ENCODE measurements around the gene SLC18A3. TPM values are rescaled to one million over a fixed set of nuclear protein-coding genes. Genes with fewer than 3 reads are reported as not detected.

SLC18A3 gene
- total RNA-seq, 1 experiment from 2014 or later, result not detected

DNA sequence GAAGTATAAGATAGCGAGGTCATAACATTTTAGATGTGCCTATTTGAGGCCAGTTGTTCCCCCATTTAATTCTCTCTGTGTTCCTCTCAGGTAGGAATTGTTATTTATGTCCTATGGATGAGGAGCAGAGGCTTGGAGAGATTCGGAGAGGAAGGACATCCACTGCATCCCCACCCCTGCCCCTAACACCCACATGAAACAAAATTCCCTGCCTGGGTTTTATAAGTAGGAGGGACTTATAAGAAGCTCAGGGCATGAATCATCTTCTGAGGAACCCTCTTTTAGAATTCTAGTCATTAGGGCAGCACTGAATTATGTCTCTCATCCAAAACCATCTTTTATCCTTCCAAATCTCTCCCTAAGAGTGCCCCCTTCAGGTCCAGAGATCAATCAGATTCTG lies 8.7 kb downstream of the SLC18A3 start:
- in situ Hi-C loops (cut with HindIII; ENCODE audit: low pct_unique_long_range_greater_than_20kb, low sequenced_read_pairs), result no loop called here
- no peak for DNase-seq (ENCODE audit: low read depth, low spot score)

DNA sequence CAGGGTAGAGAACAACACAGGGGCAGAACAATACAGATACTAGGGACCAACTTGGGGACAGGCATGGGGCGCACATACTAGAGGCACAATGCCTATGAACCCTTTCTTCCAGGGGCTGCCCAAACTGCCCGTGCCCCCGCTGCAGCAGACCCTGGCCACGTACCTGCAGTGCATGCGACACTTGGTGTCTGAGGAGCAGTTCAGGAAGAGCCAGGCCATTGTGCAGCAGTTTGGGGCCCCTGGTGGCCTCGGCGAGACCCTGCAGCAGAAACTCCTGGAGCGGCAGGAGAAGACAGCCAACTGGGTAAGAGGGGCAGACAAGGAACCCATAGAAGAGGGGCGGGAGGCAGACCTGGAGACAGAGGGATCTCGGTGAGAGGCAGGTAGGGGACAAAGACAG lies 9.5 kb downstream of the SLC18A3 start:
- in situ Hi-C loops (cut with HindIII; ENCODE audit: low pct_unique_long_range_greater_than_20kb, low sequenced_read_pairs), result no loop called here
- no peak for DNase-seq (ENCODE audit: low read depth, low spot score)

DNA sequence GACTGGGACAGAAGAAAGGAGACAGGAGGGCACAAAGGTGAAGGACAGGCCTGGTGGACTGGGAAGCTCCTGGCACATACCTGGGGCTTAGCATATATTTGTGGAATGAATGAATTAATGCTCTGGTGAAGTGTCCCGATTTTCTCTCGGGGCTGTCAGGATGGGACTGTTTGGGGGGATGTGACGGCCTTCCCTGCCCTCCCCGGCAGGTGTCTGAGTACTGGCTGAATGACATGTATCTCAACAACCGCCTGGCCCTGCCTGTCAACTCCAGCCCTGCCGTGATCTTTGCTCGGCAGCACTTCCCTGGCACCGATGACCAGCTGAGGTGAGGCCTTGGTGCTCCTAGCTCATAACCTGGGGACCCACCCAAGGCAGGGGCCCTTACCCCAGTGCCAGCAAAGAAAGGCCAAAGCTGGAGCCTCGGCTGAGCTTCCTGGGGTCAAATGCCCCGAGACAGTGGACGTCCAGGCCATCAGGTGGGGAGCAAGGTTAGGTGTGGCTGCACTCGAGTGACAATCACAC lies 10.2 kb downstream of the SLC18A3 start:
- no peak for DNase-seq (ENCODE audit: low read depth, low spot score)
- in situ Hi-C loops (cut with HindIII; ENCODE audit: low pct_unique_long_range_greater_than_20kb, low sequenced_read_pairs), result no loop called here

DNA sequence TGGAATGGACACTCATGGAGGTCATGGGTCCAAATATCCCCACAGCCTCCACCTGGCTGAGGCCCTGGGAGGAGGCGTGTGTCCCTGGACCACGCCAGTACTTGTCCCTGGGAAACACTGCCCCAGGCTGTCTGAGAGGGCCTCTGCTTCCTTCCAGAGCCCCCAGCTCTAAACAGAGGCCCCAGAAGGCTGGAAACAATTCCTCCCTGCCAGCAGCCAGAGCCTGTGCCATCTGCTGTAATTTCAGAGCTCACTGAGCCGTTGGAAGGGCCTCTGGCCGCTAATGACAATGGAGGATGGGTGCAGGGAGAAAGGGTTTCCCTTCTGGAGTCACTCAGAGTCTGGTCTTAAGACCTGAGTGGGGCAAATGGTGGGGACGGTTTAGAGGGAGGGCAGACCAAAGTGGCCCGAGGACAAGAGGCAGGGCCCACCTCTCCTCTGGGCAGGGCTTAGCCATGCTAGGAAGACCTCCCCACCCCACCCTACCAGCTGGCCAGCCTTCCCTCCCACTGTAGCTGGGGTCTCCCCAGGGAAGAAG lies 10.8 kb downstream of the SLC18A3 start:
- in situ Hi-C loops (cut with HindIII; ENCODE audit: low pct_unique_long_range_greater_than_20kb, low sequenced_read_pairs), result no loop called here
- no peak for DNase-seq (ENCODE audit: low read depth, low spot score)

DNA sequence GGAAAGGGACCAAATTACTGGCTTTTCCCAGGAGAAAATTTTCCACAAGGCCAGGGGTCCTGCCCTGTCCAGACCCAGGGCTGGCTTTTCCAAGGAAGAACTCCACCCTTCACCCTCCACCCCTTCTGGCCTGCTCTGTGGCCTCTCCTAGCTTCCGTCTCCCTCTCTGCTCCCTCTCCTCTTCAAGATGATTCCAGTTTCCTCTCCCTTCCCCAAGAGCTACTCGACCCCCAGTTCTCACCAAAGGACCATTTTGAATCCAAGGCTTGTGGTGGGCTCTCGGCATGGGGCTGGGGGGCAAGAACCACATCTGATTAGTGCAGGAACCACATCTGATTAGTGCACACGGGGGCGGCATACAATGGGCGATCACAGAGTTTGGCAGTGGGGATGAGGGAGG lies 11.5 kb downstream of the SLC18A3 start:
- in situ Hi-C loops (cut with HindIII; ENCODE audit: low pct_unique_long_range_greater_than_20kb, low sequenced_read_pairs), result no loop called here
- no peak for DNase-seq (ENCODE audit: low read depth, low spot score)

DNA sequence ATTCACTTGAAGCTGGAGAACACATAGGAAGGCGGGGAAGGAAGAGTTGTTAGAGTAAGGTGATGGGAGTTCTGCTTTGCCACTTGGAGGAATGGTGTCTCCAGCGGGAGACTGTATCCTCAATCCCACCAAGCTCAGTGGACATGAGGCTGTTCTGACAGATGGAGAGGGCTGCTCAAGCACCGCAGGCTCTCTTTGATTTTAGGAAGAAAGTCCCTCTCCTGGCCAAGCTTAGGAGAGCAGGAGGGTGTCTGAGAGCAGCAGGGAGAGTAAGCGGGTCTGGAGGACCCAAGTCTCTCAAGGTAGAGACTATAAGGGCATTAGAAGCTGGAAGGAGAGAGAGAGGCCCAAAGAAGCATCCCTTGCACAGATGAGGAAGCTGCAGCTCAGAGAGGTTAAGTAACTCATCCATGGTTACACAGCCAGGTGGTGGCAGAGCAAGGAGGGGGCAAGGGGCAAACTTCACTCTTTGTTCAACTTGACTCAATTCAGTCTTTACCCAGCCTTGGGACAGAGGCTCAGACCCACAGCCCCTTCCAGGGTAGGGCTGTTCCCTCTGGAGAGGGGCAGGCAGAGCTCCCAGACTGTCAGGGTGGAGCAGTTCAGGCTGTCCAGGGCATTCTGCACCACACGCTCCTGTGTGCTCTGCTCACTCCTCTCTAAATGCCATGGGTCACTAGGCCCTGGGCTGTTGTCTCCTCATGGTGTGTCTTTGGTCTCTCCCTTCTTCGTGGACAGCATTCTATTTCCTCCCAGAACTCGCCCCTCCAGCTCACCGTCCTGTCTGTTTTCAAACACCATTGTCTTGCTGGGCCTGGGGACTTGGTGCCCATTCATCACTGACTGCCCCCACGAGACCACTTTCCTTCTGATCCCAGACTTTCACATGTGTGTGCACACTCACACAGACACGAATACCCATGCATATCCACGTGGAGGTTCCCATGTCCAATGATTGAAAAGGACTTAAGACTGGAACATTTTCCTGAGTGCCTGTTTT lies 12.6 kb downstream of the SLC18A3 start:
- in situ Hi-C loops (cut with HindIII; ENCODE audit: low pct_unique_long_range_greater_than_20kb, low sequenced_read_pairs), result no loop called here
- no peak for DNase-seq (ENCODE audit: low read depth, low spot score)

DNA sequence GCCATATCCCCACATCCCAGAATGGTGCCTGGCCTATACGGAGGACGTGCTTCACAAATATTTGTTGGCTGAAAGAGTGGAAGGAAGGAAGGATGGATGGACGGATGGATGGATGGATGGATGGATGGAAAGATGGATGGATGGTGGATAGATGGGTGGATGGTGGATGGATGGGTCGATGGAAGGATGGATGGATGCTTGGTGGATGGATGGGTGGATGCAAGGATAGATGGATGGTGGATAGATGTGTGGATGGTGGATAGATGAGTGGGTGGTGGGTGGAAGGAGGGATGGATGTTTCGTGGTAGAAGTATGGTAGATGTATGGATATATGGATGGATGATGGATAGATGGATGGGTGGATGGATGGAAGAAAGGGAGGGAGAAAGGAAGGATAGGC lies 14.5 kb downstream of the SLC18A3 start:
- DNase-seq (ENCODE audit: low read depth, low spot score), result no peak
- in situ Hi-C loops (cut with HindIII; ENCODE audit: low pct_unique_long_range_greater_than_20kb, low sequenced_read_pairs), result no loop called here

DNA sequence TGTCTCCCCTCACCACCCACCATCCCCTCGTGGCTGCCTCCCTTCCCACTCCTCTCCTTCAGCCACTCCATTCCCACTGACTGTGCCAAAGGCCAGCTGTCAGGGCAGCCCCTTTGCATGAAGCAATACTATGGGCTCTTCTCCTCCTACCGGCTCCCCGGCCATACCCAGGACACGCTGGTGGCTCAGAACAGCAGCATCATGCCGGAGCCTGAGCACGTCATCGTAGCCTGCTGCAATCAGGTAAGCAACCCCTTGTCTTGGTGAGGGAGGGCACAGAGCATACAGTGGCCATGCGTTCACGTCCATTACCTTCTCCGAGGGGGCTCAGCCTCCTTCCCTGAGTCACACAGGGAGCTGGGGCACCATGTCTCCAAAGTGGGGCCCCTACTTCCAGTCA lies 15.3 kb downstream of the SLC18A3 start:
- in situ Hi-C loops (cut with HindIII; ENCODE audit: low pct_unique_long_range_greater_than_20kb, low sequenced_read_pairs), result no loop called here
- no peak for DNase-seq (ENCODE audit: low read depth, low spot score)

DNA sequence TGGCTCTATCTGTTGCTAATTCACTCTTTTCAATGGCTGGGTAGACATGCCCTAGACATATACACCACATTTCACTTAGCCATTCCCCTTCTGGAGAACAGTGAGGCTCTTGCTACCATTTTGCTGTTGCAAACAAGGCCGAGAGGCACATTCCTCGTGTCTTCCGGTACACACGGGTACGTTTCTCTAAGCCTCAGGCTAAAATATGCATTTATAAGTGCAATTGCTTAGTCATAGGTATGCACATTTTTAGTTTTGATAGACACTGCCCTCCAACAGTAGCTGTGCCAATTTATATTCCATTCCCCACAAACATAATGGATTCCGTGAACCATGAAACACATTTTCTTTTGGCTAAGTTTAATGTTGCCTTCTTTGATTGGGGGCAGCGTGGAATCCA lies 16.9 kb downstream of the SLC18A3 start:
- in situ Hi-C loops (cut with HindIII; ENCODE audit: low pct_unique_long_range_greater_than_20kb, low sequenced_read_pairs), result no loop called here
- DNase-seq (ENCODE audit: low read depth, low spot score), result no peak

DNA sequence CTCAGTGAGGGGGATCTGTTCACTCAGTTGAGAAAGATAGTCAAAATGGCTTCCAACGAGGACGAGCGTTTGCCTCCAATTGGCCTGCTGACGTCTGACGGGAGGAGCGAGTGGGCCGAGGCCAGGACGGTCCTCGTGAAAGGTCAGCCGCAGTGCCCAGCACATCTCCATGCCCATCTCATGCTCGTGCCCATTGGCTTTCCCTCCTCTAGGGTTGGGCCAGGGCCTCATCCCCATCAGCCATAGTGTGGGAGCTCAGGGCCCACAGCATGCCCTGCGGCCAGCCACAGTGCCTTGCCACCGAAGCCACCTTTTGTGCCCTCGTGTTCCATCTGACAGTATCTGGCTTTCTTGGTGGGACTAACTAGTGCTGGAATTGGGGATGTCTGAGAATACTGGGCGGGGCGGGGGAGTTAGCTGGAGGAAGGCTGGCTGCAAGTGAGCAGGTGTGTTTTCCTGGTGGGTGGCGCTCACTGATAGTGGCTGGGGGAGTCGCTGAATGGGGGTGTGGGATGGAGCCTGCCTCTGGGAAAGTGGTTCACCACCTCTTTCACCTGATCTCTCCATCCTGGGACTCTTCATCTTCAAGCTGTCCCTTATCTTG lies 17.6 kb downstream of the SLC18A3 start:
- in situ Hi-C loops (cut with HindIII; ENCODE audit: low pct_unique_long_range_greater_than_20kb, low sequenced_read_pairs), result no loop called here
- no peak for DNase-seq (ENCODE audit: low read depth, low spot score)

DNA sequence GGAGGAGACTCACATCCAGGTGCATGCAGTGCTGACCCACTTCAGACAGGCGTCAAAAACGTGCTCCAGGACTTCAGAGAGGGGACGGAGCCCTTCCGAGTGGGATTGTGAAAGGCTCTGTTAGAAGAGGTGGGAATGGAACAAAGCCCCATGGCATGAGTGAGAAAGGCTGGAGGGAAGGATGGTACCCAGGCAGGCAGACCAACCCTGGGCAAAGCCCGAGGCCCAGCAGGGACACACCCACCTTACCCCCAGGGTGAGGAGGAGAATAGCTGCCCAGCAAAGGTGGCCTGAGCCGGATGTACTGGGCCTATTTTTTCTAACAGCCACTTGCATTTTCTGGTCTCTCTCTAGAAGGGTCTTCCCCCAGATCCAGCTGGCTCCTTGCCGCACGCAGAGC lies 18.5 kb downstream of the SLC18A3 start:
- no peak for DNase-seq (ENCODE audit: low read depth, low spot score)
- in situ Hi-C loops (cut with HindIII; ENCODE audit: low pct_unique_long_range_greater_than_20kb, low sequenced_read_pairs), result no loop called here

DNA sequence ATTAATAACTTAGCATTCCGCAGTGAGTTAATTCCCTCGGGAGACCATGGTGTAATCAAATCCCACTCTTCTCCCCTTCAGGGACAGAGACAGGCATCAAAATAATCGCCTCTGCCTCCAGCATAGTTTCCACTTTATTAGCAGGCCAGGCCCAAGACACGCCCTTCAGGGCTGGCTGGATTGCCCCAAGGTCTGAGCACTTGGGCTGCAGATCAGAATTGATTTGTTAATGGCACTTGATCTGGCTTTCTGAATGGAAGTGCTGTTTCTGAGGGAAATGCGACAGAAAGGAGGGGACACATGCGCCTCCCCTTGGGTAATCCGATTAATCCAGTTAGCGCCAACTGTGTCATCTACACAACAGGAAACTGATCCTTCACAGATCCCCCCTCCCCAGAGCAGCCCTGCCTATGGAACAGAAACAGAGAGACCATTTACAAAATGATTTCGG lies 19.3 kb downstream of the SLC18A3 start:
- DNase-seq (ENCODE audit: low read depth, low spot score), result no peak
- in situ Hi-C loops (cut with HindIII; ENCODE audit: low pct_unique_long_range_greater_than_20kb, low sequenced_read_pairs), result no loop called here

DNA sequence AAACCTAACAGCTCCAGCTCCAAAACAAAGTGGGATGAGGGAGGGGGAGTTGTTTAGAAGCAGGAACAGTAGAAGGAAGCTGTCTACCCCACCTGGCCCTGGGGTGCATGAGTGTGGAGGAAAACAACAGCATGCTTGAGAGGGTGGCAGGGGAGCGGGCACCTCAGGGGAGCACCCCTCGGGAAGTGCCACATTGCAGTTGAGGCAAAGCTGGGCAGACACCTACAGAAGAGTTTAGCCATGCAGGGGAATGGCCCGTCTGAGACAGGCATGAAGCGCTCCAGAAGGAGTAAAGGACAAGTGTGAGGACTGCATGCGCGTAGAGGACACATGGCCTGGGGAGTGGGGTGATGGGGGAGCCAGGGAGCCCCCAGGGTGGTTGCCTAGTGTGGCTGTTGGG lies 21.9 kb downstream of the SLC18A3 start:
- no peak for DNase-seq (ENCODE audit: low read depth, low spot score)
- in situ Hi-C loops (cut with HindIII; ENCODE audit: low pct_unique_long_range_greater_than_20kb, low sequenced_read_pairs), result no loop called here

DNA sequence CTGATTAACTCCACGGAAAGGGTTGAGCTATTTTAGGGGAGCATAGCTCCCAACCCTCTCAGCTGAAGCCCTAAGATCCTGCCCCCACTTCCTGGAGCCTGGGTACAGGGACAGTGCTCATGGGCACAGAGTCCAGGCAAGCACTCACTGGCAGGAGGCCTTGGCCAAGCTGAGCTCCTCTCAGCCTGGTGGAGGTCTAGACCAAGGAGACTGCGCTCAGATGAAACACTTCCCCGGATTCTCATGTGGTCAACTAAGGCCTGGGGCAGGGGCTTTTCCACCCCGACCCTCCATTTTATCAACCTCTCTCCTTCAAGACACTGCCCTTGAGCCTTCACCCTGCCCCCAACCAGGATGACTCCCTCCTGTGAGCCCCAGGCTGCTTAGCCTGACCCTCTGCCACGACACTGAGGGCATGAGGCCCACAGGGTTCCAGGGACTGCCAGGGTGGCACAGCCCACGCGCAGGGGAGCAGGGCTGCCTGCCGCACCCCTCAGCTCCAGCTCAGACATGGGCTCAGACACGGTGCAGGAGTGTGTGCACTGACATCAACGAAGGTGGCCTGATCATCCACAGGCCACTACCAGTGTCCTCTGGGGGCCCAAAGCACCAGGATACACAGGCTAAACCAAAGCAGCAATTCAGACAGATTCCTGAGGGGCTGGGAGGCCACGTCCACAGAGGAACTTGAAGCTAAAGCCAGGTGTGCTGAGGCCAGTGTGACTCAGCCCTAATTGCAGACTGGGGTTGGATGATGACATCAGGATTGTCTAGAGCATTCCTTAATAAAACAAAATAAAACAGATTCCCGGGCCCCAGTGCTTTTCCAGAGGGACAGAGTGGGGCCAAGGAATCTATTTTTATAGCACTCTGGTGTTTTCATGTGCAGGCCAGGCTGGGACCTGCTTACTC lies 22.6 kb downstream of the SLC18A3 start:
- in situ Hi-C loops (cut with HindIII; ENCODE audit: low pct_unique_long_range_greater_than_20kb, low sequenced_read_pairs), result no loop called here
- DNase-seq (ENCODE audit: low read depth, low spot score), result no peak

DNA sequence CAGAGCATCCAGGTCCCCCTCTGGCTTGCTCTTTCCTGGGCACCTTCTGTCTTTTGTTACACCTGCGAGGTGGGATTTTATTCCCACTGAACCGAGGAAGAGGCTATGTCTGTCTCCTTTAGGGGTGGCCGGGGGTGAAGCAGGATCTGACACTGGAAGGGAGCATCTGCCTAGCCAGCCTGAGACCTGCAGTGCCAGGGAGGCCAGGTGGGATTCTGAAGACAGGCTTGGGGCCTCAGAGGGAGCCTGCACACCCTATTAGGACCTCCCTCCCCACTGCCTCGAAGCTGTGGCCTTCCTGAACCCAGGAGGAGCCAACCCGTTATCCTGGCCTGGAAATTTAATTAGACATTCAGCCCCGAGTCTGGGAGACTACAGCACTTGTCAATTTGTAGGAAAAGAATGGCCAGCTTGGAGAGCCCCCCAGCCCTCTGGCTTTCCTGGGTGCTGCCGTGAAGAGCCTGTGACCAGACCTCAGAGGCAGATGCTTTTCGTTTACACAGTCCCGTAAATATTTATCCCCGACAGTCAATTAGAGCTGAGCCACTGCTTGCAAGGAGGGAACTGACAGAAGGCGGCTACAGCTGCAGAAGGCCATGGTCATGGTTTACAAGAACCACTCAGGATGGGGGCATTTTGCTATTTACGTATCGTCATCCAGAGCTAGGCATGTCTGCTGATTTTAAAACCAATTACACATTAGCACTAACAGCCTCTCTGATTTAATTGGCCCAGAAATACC lies 23.4 kb downstream of the SLC18A3 start:
- in situ Hi-C loops (cut with HindIII; ENCODE audit: low pct_unique_long_range_greater_than_20kb, low sequenced_read_pairs), result no loop called here
- DNase-seq (ENCODE audit: low read depth, low spot score), result no peak

DNA sequence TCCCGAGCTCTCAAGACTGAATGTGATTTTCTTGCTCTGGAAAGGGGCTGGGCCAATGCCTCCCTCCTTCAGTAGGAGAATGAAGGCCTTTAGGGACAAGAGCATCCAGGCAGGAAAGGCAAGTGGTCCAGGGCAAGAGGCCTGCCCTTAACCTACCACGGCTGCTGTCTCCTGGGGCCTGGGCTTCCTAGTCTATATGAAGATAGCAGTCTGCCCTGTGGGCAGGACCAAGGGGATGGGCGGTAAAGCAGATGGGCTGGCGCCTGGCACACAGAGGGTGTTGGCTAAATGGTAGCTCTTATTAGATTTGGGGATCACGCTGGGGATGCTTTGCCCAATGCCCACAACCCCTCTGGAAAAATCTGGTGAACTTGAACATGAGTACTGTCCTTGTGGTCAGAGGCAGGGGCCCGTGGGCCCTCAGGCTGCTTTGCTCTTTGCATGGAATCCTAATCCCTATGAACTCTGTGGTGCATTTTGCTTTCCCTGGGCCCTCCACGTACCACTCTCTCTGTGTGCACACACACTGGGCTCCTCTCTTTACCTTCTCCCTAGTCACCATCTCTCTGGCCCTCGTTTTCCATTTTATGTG lies 24.1 kb downstream of the SLC18A3 start:
- DNase-seq (ENCODE audit: low read depth, low spot score), result no peak
- in situ Hi-C loops (cut with HindIII; ENCODE audit: low pct_unique_long_range_greater_than_20kb, low sequenced_read_pairs), result no loop called here

DNA sequence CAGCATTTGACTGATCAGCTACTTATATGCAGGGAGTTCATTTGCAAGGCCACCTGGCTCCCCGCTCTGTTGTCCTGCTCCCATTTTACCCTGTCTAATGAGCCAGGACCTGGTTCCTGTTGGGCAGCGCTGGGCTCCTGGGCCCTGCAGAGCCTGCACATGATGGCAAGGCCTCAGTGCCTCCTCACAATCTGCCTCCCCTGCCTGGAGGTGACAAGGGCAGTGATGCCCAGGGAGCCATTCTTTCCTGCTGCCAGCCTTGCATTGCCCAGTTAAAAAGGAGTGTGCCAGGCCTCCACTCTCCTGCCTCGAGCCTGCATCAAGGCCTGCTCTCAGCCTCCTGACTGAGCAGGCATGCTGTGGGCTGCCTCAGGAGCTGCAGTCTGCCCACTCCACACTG lies 32.2 kb downstream of the SLC18A3 start:
- no peak for DNase-seq (ENCODE audit: low read depth, low spot score)
- in situ Hi-C loops (cut with HindIII; ENCODE audit: low pct_unique_long_range_greater_than_20kb, low sequenced_read_pairs), result no loop called here
